HG03469 (cell line): ENCODE measurements around the gene FBLN5.
"Not testable (repeated sequence)": the region's sequence is repeated elsewhere in the genome, so short reads cannot be mapped to it uniquely, and the experiment has no call there.

ENCODE experiments used
- ATAC-seq: cut with Tn5 transposase; IDR thresholded peaks from one replicate; pipeline ENCODE4 v1.9.1; 2021; ENCODE audit warnings: mild to moderate bottlenecking, moderate library complexity, moderate number of reproducible peaks; ENCODE audit not compliant: unreplicated experiment

FBLN5 gene

DNA sequence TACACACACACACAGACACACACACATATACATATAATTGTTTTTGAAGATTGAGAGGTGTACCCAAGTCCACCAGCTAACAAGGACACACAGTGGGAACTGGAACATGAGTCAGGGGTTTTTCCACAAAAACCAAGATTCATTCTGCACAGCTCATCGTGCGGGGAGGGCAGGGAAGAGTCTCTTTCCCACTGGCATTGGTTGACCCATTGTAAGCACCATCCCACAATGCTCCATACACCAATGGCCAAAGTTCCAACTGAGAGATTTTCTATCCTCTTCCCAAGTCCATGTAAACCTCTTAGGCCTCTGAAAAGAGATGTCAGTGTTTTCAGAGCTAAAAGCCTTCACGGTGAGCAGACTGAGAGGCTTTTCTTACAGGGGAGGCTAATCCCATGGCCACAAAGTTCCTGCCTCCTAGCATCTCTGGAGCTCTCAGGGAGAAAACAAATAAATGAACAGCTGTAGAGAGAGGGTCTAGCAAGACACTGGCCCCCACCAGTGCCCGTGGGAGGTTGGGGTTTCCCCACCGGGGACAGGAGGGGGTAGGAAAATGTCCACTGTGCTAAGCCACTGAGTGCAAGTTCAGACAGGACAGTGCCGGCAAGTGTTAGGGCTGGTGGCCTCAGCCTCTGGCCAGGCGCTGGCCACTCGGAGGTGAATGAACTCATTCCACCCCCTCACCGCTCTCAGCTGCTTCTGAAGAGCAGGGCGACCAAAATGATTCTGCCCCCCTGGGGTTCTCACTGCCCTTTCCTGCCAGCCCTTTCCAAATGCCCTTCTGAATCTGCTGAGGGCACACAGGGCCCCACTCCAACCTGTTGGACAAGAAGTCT lies 58.6 kb downstream of the FBLN5 start:
- no peak for ATAC-seq

DNA sequence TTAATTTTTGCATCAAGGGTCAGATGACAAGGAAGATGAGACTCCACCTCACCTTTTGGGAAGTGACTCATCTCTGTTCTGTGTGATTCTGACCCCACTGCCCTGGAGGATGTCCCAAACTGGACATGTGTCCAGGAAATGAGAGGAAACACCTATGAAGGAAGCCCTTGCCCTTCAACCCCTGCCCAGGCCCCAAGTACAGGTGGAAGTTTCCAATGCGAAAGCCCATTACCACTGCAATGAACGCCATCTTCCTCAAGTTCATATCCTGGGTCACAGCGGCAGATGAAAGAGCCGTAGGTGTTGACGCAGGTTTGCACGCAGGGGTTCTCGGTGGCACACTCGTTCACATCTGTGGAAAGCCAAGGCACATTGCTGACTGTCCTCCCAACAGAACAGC lies 60.5 kb downstream of the FBLN5 start:
- no peak for ATAC-seq

DNA sequence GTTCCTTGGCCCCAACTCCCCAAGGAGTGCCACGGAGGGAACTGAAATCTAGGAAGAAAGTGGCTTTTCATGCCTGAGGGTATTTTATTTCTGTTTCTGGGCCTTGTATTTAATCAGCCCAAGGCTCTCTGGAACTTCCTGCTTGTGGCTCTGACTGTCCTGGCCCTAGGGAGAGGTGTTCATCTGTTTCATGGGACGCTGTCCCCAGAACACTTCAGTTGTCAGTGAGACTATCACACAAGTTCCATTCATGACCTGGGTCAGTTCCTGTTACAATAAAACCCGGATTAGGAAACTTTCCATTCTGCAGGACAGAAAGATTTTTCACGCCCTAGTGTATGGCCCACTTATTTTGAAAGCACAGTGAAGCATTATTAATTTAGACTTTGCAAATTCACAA lies 61.7 kb downstream of the FBLN5 start:
- no peak for ATAC-seq

DNA sequence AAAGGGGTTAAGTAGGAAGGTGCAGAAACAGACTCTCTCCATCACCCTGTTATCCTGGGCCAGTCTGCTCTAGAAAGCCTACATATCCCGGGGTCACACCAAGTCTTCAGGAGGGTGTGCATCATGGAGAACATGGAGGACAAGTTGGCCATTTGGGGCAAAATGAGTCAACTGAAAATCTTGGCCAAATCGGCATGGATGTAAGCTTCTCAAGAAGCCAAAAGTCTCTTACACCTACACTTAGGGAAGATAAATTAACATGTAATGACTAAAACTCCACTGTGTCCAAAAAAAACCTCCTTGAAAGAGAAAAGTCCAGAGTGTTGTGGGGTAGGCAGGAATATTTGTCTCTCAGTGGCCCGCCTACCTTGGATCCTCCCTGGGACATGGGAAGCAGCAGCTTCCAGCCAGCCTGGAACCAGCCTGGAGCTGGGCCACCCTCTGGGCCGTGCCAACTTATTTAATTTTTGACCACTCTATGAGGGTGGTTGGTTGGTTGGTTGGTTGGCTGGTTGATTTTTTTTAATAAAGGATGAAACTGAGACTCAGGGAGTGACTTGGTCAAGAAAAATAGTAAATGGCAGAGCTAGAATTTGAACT lies 62.3 kb downstream of the FBLN5 start:
- ATAC-seq: no peak

DNA sequence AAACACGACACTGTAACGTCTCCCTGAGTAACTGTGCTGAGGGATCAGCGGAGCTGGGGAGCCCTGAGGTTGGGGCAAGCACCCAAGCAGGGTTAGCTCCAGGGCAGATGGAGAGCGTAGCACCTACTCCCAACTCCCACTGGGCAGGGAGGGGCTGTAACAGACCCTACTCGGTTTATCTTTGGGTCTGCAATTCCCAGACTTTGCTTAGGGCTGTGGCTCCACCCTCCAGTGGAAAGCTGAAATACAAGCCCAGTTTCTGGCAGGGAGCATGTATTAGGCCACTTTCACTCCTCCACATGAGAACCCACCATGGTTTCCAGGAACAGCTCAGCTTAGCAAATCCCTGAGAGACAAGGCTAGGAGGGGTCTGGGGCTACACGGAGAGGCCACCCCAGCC lies 62.8 kb downstream of the FBLN5 start:
- no peak for ATAC-seq

DNA sequence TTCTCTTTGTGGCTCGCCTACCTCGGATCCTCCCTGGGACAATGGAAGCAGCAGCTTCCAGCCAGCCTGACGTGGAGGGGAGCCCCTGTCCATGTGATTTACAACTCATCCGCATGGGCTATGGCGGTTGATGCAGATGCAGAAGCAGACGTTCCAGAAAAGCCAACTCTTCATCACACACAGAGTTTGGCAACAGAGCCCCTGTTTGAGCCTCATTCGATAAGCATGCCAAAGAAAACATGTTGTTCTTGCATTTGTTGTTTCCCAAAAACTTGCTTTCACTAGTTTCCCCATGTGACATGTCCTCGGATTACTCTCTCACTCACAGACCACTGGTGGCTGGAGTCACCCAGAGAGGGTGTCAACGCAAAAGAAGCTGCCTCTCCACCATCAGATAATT lies 63.7 kb downstream of the FBLN5 start:
- no peak for ATAC-seq

DNA sequence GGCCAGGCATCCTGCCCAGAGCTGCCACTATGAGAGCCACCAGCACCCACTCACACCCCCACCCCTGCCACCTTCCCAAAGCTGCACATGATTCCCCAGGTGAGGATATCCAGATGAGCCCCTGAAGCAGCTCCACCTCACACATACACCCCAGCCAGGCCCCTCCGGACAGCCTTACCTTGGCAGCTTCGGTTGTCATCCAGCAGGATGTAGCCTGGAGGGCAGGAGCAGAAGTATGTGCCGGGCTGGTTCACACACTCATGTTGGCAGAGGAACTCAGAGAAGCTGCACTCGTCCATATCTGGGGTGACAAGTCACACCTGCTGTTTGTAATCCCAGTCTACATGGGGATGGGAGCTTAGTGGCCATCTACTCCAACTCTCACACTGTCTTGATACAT lies 64.7 kb downstream of the FBLN5 start:
- no peak for ATAC-seq

DNA sequence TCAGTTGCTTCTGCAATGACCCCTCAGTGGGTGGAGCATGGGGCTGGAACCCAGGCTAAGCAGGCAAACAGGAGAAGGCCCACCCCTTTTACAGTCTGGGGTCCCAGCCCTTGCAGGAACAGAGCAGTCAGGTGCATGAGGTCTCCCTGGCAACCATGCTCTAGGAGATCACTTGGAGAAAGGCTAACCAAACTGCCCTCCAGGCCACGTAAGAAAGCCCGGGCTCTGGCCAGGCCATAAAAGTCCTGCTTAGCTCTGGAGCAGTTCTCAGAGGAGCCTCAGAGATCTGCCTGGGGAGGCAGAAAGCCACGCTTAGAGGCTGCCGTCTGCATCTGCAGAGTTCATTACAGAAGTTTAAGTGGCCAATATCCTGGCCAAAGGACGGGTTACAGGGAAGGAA lies 65.1 kb downstream of the FBLN5 start:
- no peak for ATAC-seq

DNA sequence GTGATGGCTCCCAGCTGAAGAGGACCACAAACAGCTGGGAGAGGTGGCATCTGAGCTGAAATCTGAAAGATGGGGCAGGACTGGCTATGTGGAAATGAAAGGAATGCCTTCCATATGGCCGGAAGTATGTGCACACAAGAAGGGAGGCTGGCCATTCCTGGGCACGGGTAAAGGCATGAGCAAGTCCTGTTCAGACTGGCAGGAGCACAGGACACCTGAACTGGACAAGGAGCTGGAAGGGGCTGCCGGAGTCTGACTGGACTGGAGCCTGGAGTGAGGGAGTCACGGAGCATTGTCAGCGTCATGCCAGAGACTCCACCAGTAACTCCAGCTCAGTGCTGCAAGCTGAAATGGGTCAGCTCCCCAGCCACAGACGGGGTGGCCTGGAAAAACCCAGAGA lies 68.3 kb downstream of the FBLN5 start:
- no peak for ATAC-seq

DNA sequence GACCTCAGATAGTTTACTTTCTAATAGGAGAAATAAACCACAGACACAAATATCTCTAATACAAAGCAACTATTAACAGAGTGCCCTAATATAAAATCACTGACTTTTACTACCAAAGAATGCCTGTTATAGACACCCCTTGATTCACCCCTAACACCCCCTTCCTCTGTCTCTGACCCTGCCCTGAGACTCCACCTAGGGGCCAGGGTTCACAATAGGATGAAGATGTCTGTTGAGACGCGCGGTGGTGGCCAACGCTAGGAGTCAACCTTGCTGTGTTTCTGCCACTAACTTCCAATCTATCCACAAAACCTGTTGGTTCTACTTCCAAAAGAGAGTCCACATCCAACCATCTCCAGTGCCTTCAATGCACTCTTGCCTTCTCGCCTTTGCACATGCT lies 69.2 kb downstream of the FBLN5 start:
- no peak for ATAC-seq

DNA sequence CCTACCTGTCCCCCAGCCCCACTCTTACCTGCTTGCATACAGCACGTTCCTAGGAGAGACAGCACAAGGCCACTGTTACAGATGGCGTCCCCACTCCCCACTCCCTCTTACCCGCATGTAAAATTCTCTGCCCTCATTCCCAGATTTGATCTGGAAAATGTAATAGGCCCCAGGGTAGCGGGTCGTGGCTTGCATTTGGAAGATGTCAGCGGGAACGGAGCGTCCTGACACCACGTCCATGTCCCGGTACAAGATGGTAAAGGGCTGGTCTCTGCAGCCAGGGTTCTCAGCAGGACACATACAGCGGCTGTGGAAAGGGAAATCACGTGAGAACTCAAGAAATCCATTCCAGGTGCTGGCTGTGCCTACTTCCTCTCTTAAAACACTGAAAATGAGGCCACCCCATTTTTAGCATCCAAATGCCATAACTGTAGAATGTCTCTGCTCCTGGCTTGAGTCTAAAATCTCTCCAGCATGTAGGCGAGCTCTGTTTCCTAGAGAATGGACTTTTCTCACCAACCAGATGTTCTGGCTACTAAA lies 70.0 kb downstream of the FBLN5 start:
- no peak for ATAC-seq

DNA sequence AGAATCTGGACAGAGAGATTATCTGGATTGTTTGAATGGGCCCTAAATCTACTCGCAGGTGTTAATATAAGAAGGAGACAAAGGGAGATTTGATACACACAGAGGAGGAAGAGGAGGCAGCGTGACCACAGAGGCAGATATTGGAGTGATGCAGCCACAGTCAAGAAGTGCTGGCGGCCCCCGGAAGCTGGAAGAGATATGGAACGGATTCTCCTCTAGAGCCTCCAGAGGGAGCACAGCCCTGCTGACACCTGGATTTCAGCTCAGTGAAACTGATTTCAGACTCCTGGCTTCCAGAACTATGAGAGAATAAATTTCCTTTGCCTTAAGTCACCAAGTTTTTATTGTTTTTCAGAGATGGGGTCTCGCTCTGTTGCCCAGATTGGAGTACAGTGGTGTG lies 71.0 kb downstream of the FBLN5 start:
- no peak for ATAC-seq

DNA sequence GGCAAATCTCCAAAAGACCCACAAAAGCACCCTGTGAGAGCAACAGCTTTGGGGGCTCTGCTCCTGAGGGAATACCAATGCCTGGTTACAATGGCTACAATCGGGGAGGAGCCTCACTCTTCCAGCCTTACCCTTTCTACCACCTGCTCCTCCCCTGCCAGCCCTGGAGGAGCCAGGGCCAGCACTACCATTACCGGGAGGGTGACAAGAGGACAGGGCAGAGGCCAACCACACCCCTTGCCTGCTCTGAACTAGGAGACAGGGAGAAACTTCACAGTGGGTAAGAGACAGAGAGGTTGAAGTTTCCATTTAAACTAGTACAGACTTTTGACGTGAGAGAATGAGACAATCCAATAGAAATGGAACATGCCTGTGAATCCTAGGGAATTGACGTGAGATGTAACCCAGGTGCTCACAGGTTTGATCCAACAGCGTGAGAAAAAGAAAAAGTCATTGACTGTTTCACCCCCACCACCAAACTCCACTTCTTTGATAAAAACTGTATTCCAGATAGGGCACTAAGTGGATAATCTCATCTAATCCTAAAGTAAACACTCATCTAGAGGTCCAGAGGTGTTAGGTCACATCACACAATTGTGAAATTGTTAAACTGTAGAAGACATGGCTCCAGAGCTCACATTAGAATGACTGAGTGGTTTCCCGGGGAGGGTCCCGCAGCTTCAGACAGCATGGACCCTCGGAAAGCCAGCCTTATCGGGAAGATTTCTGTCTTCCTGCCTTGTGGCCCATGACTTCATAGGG lies 71.8 kb downstream of the FBLN5 start:
- no peak for ATAC-seq

DNA sequence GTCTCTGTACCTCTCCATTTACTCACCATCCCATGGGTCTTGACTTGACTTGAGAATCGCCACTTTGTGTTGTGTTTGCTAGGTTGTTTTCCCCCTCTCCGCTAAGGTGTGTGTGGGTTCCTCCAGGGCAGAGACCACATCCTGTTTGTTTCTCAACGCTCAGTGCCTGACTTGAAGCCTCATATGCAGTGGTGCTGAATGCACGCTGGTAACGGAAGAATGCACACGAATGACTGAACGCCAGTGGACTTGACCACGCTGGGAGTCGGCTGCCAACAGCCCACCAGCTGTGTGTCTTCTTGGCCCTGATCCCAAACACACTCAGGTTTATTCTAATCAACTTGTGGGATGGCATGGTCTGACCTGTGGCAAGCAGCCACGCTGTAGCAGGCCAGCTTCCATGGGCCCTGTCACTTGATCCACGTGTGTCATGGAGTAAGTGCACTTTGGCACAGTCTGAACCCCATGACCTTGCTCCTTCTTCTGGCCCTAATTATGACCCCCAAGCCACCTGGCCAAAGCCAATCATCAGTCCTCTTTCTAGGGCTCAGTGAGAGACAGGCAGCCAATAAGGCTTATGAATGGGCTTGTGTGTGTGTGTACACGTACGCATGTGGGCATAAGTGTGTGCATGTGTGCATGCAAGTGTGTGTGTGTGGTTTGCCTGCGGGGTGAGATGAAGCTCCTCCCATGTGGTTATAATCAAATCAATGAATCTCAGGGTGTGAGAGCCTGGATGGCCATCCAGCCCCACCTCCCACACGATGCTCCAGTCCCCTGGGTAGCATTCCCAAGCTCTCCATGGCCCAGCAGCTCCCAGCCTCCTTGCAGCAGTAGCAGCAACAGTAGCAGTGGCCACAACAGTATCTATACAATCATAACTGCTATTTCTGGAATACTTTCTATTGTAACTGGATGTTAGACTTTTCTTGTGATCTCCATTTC lies 73.8 kb downstream of the FBLN5 start:
- ATAC-seq: peak; percentile 71

DNA sequence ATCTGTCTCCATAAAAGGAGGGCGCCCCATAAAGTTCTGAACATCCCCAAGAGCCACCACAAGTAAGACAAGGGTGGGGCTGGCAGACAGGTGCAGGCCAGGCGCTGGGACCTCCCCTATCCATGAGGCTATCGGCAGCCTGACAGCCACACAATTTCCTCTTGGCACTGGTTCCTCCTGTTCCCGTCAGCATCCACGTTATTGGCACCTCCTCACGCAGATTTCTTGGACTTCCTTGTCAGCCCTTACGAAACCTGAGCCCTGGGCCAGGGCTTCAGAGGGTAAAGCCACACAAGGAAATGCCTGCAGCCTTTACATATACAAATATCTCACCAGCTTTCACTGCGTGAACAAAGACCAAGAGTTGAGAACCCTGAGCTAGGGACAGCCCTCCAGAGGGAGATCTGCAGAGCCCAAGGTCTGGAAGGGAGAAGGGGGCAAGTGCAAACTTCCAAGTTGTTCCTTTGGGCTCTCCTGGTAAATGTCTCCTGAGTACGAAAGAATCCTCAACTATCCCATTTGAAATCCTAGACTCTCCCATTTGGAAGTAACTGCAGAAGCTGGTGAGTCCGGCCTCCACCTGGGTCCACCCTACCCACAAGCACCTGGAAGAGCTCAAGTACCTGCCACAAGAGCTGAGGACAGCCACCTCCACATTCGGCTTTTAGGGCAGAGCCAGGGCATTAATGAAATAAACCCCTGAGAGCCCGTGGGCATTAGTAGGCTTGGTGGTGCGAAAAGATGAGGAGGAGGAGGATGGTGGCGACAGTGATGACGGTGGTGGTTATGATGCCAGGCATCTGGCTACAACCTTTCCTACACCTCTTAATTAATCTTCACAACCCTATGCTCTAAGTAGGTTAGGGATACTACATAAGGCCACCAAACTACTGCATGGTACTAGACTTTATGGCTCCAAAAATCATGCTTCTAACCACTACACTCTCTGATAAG lies 74.7 kb downstream of the FBLN5 start:
- no peak for ATAC-seq

DNA sequence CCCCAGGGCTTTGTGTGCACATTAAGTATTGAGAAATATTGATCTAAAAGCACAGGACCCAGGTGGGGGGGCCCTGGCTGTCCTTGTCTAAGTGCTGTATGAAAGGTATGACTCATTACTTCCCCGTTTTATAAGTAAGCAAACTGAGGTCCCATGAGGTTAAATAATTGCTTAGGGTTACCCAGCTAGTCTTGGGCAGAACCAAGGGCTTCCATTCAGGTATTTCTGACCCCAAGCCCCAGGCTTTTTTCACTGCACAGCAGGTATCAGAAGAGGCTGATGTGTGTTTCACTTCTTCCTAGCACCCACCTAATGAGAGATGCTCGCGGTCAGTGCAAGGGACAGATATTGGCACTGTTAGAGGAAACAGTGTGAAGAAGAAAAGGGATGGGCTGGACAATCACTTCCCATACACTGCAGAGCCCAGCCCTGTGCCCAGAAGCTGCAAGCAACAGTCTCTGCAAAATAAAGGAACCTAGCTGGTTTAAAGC lies 75.4 kb downstream of the FBLN5 start:
- ATAC-seq: peak; percentile 36

DNA sequence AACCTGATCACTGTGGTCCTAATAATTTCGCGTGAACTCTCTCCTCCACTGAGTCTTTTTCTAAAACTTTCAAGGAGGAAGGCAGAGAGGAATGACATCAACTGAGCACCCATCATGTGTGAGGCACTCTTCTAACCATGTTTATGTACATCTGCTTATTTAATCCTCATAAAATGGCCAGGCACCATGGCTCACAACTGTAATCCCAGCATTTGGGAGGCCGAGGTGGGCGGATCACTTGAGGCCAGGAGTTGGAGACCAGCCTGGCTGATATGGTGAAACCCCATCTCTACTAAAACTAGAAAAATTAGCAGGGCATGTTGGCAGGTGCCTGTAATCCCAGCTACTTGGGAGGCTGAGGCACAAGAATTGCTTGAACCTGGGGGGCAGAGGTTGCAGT lies 76.1 kb downstream of the FBLN5 start:
- not testable (repeated sequence) for ATAC-seq

DNA sequence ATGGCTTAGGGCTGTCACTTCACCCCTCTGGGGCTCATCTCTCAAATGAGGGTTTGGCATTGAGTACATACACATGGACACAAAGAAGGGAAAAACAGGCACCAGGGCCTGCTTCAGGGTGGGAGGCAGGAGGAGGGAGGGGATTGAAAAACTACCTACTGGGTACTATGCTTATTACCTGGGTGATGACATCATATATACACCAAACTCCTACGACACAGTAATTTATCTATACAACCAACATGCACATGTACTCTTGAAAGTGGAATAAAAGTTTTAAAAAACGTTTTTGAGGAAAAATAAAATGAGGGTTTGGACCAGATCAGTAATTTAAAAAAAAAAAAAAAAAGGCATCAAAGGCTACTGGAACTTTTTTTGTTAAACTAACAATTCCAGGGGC lies 76.6 kb downstream of the FBLN5 start:
- ATAC-seq: no peak

DNA sequence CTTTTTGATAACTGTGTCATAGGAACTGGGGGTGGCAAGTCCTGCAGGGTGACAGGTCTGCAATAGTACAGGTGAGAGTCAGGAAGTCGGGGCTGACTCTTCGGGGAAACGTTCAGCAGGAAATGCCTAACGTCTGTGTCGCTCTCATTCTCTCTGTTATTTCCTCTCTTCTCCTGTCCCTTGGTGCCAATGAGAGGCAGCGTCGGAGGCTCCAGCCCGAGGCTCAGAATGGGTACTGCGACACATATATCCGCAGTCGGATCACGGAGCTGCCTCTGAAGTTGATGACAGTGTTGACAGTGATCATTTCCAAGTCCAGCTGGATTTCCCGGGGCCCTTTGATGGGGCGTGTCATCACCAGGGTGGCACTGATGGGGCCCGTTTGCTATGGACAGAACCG lies 77.5 kb downstream of the FBLN5 start:
- ATAC-seq: no peak
